ENCODE measurements around the gene SYPL2.

Gene SYPL2

GRCh38 chr1:109522026-109522425 is 55.7 kb downstream of the SYPL2 start:
- Histone ChIP-seq H3K36me3 (no peaks in the 10 kb centered on the region), H3K4me1 (peaks cover 1% of the 10 kb centered on the region), H4K20me1 (no peaks in the 10 kb centered on the region), H3K27me3 (no peaks in the 10 kb centered on the region), H3K9ac (no peak overlapping the region), H3K27ac (no peak overlapping the region), H3K4me3 (no peak overlapping the region), H3K9me3 (no peaks in the 10 kb centered on the region), H3K4me2 (no peak overlapping the region)
- TF ChIP-seq Cebpa-rat (IDR thresholded peaks at IDR 0.05), result no peak

- H3K4me2 ChIP-seq, result no peak overlapping the region
- H3K27me3 ChIP-seq, result no peaks in the 10 kb centered on the region
- no peaks in the 10 kb centered on the region for H4K20me1 ChIP-seq
- H3K27ac ChIP-seq, result no peak overlapping the region
- no peak overlapping the region for H3K4me3 ChIP-seq
- H3K9ac ChIP-seq, result no peak overlapping the region
- peaks cover 14% of the 10 kb centered on the region for H3K4me1 ChIP-seq
- no peaks in the 10 kb centered on the region for H3K36me3 ChIP-seq
- no peak for TF ChIP-seq Cebpa-rat (IDR thresholded peaks at IDR 0.05)
- no peaks in the 10 kb centered on the region for H3K9me3 ChIP-seq
Observed at GRCh38 chr1:109523706-109524105, 57.4 kb downstream of the SYPL2 start.

DNA sequence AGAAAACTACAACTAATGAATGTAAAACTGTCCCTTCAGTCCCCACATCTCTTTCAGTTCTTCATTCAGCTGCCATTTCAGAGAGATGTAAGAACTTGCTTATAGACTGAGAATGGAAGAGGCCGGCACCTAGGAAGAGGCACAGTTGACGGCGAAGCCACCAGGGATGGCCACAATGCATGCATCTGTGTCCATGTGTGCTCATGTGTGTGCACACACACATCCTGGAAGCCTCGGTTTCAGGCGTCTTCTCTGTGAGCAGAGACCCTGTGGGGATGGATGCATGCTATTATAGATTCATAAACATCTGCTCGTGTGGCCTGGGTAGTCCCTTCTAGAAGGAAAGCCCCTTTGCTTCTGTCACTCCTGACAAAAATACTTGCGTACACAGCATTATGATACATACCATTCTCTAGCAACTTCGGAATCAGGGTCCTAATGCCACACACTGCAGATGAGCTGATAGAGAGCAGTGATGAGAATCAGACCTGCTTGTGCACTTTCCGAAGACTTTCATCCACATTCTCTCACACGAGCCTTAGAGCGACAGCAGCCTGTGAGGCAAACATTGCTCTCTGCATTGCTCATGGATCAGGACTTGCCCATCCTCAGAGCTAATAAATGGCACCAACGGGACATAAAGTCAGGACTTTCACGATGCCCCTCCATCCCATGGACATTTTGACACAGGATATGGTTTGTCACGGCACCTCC is 60.9 kb downstream of the SYPL2 start:
- Histone ChIP-seq H4K20me1 (no peaks in the 10 kb centered on the region), H3K9me3 (no peaks in the 10 kb centered on the region), H3K27me3 (no peaks in the 10 kb centered on the region), H3K4me3 (no peak overlapping the region), H3K27ac (no peak overlapping the region), H3K36me3 (no peaks in the 10 kb centered on the region), H3K4me1 (peaks cover 50% of the 10 kb centered on the region), H3K9ac (no peak overlapping the region), H3K4me2 (peak overlapping the region; percentile 37)
- no peak for TF ChIP-seq Cebpa-rat (IDR thresholded peaks at IDR 0.05)

DNA sequence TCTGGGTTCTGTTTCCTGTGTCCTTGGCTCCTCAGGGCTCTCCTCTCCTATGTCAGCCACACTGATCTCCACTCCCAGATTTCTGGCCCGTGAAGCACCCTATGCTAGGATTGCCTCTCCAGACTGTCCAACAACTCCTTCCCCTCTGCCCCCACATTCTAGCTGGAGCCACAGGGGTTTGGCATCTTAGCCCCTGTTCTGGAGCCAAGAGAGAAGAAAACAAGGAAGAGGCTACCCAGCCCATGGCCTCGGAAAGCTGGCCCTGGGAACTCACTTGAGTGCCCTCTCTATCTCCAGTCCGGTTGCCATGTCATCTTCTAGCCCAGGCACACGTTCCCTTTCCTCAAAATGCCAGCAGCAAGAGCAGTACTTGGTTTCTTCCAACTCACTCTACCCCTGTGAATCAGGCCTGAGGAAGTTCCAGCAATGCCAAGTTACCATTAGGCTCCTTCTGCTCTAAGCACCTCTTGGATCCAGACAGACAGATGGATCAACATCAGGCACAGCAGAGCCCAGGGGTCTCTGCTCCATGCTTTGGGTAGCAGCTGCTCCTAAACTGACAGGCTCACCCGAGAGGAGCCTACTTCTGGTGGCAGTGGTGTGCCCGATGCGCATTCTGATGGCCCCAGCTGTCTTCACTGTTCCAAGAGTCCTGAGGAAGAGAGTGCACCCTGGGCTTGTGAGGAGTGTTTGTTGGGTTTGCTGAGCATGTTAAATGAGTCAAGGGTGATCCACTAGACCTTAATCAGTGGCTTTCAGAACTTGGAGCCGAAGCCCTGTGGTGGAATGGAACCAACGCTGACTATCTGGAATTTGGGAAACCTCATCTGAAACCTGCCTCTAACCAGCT is 61.7 kb downstream of the SYPL2 start:
- Histone ChIP-seq H3K27ac (no peak overlapping the region), H3K4me3 (no peak overlapping the region), H4K20me1 (no peaks in the 10 kb centered on the region), H3K36me3 (no peaks in the 10 kb centered on the region), H3K4me1 (peaks cover 55% of the 10 kb centered on the region), H3K9me3 (no peaks in the 10 kb centered on the region), H3K27me3 (no peaks in the 10 kb centered on the region), H3K4me2 (peak overlapping the region; percentile 37), H3K9ac (no peak overlapping the region)
- TF ChIP-seq Cebpa-rat (IDR thresholded peaks at IDR 0.05), result no peak

DNA sequence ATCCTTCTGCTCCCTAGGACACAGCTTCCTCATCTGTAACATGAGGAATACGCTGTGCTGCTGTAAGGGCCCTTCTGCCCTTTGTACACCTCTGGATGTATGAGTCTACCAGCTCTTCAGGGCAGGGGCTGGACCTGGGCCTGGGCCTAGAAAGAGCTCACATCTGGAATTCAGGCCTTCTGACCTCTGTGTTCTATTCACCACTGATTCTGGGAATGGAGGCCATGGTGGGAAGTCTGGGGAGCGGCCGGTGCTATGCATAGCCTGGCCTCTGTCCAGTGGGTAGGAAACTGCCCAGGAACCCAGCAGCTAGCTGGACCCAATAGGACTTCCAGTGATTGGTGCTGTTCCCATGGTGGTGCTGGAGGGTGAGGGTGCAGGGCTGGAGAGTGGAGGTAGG is 62.4 kb downstream of the SYPL2 start:
- Histone ChIP-seq H3K27ac (no peak overlapping the region), H3K9ac (no peak overlapping the region), H3K4me3 (no peak overlapping the region), H4K20me1 (no peaks in the 10 kb centered on the region), H3K9me3 (no peaks in the 10 kb centered on the region), H3K4me2 (no peak overlapping the region), H3K36me3 (no peaks in the 10 kb centered on the region), H3K4me1 (peaks cover 55% of the 10 kb centered on the region), H3K27me3 (no peaks in the 10 kb centered on the region)
- no peak for TF ChIP-seq Cebpa-rat (IDR thresholded peaks at IDR 0.05)

DNA sequence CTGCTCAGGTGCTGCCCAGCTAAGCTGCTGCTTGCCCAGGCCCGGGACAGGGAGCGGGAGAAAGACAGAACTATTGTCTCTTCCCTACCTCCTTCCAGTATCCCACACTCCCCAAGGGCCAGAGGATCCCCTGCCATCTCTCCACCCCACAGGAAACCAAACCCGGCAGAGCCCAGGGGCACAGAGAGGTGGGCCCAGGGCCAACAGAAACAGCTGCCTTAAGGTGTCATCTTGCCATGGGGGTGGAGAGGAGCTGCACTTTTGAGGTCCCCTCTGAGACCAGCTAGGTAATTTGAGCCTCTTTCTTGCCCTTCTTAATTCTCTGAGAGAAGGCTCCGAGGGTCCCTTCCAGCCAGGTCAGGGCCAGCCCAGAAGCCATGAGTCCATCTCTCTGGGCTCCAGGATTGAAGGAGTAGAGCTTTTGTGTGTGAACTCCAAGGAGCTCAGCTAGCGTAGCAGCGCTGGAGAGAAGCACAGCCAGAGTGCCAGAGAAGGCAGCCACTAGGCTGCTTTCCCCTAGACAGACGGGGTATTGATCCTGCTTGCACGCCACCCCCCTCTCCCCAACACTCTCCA is 63.6 kb downstream of the SYPL2 start:
- Histone ChIP-seq H4K20me1 (no peaks in the 10 kb centered on the region), H3K27me3 (no peaks in the 10 kb centered on the region), H3K9me3 (no peaks in the 10 kb centered on the region), H3K27ac (peak overlapping the region; percentile 56; the same call in 1 of the 2 replicates), H3K9ac (peak overlapping the region; percentile 20), H3K4me1 (peaks cover 55% of the 10 kb centered on the region), H3K4me3 (no peak overlapping the region), H3K36me3 (no peaks in the 10 kb centered on the region), H3K4me2 (peak overlapping the region; percentile 79)
- no peak for TF ChIP-seq Cebpa-rat (IDR thresholded peaks at IDR 0.05)

- Histone ChIP-seq H3K4me2 (peak overlapping the region; percentile 79), H3K9ac (peak overlapping the region; percentile 52; the same call in 1 of the 2 replicates)
Observed at GRCh38 chr1:109530457-109531087, 64.2 kb downstream of the SYPL2 start.

DNA sequence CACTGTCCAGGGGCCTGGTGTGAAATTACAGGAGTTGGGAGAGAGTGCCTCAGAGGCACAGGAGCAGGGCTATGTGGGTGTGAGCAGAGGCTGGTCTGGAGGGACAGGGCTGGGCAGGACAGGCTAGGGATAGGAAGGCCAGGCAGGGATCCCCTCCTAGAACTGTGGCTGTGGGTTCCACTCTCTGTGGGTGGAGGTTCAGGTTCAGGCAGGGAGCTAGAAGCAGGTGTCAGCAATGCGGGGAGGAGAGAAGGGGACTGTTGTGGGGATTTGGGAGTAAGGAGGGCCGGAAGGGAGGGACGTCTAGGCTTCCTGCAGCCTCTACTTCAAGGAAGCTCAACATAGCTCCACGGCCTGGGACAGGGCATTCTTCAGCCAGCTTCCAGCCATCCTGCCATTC is 65.0 kb downstream of the SYPL2 start:
- Histone ChIP-seq H4K20me1 (no peaks in the 10 kb centered on the region), H3K27ac (peak overlapping the region; percentile 56), H3K9ac (peak overlapping the region; percentile 52; the same call in 1 of the 2 replicates), H3K4me2 (peak overlapping the region; percentile 79), H3K4me1 (peaks cover 66% of the 10 kb centered on the region), H3K36me3 (no peaks in the 10 kb centered on the region), H3K4me3 (no peak overlapping the region), H3K9me3 (no peaks in the 10 kb centered on the region), H3K27me3 (no peaks in the 10 kb centered on the region)
- no peak for TF ChIP-seq Cebpa-rat (IDR thresholded peaks at IDR 0.05)

More at GRCh38 chr1:109530457-109531087, 64.2 kb downstream of the SYPL2 start:
- H3K4me3 ChIP-seq, result no peak overlapping the region
- H3K9me3 ChIP-seq, result no peaks in the 10 kb centered on the region
- H3K27me3 ChIP-seq, result no peaks in the 10 kb centered on the region
- TF ChIP-seq Cebpa-rat (IDR thresholded peaks at IDR 0.05), result no peak
- H3K4me1 ChIP-seq, result peaks cover 58% of the 10 kb centered on the region
- no peaks in the 10 kb centered on the region for H3K36me3 ChIP-seq
- peak overlapping the region; percentile 56 for H3K27ac ChIP-seq
- no peaks in the 10 kb centered on the region for H4K20me1 ChIP-seq

Measured in BLaER1 (cell line).